Lung (tissue), 12 donors: ENCODE data around the gene PGBD1. TPM values are rescaled to one million over a fixed set of nuclear protein-coding genes. Genes with fewer than 3 reads are reported as not detected.

Experiments used
- ATAC-seq: fragments of 200-7000 bp; cut with Tn5 transposase; one replicate; pipeline ENCODE4 v1.9.1; 2020; ENCODE audit warnings: moderate number of reproducible peaks; ENCODE audit not compliant: insufficient read depth, low FRiP score
- DNase-seq, 3 donors: peaks; one replicate each; pipeline ENCODE4 v3.0.0-alpha.2; 2013 to 2017
- H3K27ac ChIP-seq, 2 donors: one replicate each; pipeline ENCODE4 v1.5.1; 2013; ENCODE audit warnings: mild to moderate bottlenecking in 2 of 2, moderate library complexity in 2 of 2, control low read depth in 1 of 2, inconsistent platforms in 1 of 2, low read depth in 1 of 2, low read length in 1 of 2
- H3K27me3 ChIP-seq, 3 donors: one replicate each; pipeline ENCODE4 v1.5.1; 2013; ENCODE audit warnings: low read length in 2 of 3; ENCODE audit not compliant: control insufficient read depth in 3 of 3, insufficient read depth in 3 of 3
- H3K36me3 ChIP-seq, 4 donors: one replicate each; pipeline ENCODE4 v1.5.1; 2013; ENCODE audit warnings: low read length in 4 of 4, mild to moderate bottlenecking in 1 of 4, moderate library complexity in 1 of 4; ENCODE audit not compliant: control insufficient read depth in 4 of 4, insufficient read depth in 4 of 4
- H3K4me1 ChIP-seq, 5 donors: one replicate each; pipeline ENCODE4 v1.5.1; 2013; ENCODE audit warnings: low read length in 5 of 5, mild to moderate bottlenecking in 2 of 5, moderate library complexity in 1 of 5; ENCODE audit not compliant: control insufficient read depth in 5 of 5, insufficient read depth in 5 of 5
- H3K4me3 ChIP-seq: one replicate; pipeline ENCODE4 v1.5.1; 2013; ENCODE audit warnings: mild to moderate bottlenecking, control low read depth, moderate library complexity
- H3K9ac ChIP-seq, 2 donors: one replicate each; pipeline ENCODE4 v1.5.1; 2013; ENCODE audit warnings: low read length in 2 of 2, control low read depth in 1 of 2; ENCODE audit not compliant: insufficient read depth in 1 of 2
- H3K9me3 ChIP-seq, 4 donors: one replicate each; pipeline ENCODE4 v1.5.1; 2013; ENCODE audit warnings: low read length in 3 of 4, mild to moderate bottlenecking in 1 of 4, moderate library complexity in 1 of 4; ENCODE audit not compliant: control insufficient read depth in 4 of 4, insufficient read depth in 3 of 4
- WGBS, 2 donors: extraction: QIAGEN DNeasy Blood & Tissue Kit; methylation state at CpG; one replicate each; pipeline ENCODE4 v1.1.7; 2013; 5-methylcytosine and 5-hydroxymethylcytosine counted together
- polyA plus RNA-seq, 2 donors: library from polyadenylated mRNA; stranded (reverse); fragments of 200-250 nt; gene quantifications; one replicate each; pipeline ENCODE4 v1.2.1, GENCODE V29; 2013
- total RNA-seq, 2 donors: library from RNA; depleted of rRNA in 1 of 2; stranded (reverse); fragments of >200 nt in 1 of 2; gene quantifications; one replicate each; pipeline ENCODE4 v1.2.1, GENCODE V29; 2014 to 2021
- TF ChIP-seq, protein P1 (sequence below): IDR thresholded peaks from 2 replicates; pipeline ENCODE4 v1.5.1; 2012; ENCODE audit warnings: mild to moderate bottlenecking; ENCODE audit errors: control extremely low read depth, extremely low read depth
- donor health status: control.
- donor health status: control.
- donor health status: Bipolar disorder and iron deficiency.
- donor health status: healthy.
- donor health status: DM: yes; HTN: yes; CAD: no.

The PGBD1 gene
- total and polyA plus RNA-seq, 4 donors = 1.8 to 5.8 (median 3.1) TPM

DNA sequence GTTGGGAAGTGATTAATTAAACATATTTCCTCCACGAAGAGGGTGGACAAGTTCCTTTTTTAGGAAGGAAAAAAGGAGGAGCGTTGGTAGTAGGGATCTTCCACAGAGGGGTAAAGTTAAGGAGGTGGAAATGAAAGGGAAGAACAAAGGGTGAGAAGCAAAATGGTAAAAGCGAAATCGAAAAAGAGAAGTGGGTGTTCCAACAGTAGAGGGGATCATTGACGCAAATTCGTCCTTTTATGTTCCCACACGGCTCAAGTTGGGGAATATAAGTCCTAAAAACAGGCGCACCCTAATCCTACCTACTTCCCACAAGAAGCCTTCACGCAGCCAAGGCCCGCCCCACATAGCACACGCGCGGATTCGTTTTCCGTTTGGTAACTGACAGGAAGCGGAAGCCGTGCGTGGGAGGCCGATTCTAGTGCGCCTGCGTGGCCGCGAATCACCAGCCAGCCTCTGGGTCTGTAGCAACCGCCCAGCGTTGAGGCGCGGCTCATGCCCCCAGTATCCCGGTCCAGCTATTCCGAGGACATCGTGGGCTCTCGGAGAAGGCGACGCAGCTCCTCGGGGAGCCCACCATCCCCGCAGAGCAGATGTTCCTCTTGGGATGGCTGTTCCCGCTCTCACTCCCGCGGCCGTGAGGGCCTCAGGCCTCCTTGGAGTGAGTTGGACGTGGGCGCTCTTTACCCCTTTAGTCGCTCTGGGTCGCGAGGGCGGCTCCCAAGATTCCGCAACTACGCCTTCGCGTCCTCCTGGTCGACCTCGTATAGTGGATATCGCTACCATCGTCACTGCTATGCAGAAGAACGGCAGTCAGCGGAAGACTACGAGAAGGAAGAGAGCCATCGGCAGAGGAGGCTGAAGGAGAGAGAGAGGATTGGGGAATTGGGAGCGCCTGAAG, 22.2 kb upstream of the PGBD1 start, which contains the start of gene NKAPL:
TSS of gene NKAPL (plus strand) at position 421 of the 901 bp plus-strand sequence. CDS start at position 496, 75 bp downstream.
- Histone ChIP-seq H3K9me3 (peaks cover 1 to 12% (median 6%) of the 10 kb centered on the region in 4 donors), H3K27me3 (peaks cover 0 to 14% (median 6%) of the 10 kb centered on the region in 3 donors), H3K4me1 (peaks cover 0 to 5% (median 3%) of the 10 kb centered on the region in 5 donors), H3K27ac (no peak within 1 kb of the TSS), H3K4me3 (peak within 1 kb of the TSS; percentile 49), H3K36me3 (no peaks in the 10 kb centered on the region), H3K9ac (no peak within 1 kb of the TSS)
- TF ChIP-seq, protein P1, sequence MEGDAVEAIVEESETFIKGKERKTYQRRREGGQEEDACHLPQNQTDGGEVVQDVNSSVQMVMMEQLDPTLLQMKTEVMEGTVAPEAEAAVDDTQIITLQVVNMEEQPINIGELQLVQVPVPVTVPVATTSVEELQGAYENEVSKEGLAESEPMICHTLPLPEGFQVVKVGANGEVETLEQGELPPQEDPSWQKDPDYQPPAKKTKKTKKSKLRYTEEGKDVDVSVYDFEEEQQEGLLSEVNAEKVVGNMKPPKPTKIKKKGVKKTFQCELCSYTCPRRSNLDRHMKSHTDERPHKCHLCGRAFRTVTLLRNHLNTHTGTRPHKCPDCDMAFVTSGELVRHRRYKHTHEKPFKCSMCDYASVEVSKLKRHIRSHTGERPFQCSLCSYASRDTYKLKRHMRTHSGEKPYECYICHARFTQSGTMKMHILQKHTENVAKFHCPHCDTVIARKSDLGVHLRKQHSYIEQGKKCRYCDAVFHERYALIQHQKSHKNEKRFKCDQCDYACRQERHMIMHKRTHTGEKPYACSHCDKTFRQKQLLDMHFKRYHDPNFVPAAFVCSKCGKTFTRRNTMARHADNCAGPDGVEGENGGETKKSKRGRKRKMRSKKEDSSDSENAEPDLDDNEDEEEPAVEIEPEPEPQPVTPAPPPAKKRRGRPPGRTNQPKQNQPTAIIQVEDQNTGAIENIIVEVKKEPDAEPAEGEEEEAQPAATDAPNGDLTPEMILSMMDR = no peak
- ATAC-seq (peak; percentile 80), DNase-seq (peak; percentile 71 to 80 (median 78))
- WGBS, 2 donors = 40 to 41% methylated on average over 58 of the region's 58 CpGs

DNA sequence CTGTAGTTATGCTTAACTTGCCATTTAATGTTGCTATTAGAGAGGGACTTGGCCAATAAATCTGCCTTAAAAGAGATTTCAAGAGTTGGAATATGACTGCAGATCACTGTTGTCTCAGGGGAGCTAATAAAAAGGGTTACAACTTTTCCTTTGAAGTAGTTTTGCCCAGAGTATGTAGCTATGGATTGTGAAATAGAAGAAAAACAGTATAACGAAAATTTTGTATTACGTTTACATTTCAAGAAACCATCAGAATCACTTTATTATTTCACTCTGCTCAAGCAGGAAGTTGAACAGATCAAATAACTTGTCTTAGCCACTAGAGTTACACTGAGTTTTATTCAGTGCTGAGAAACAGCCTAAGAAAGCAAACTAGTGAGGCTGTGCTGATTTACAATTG, 17.4 kb upstream of the PGBD1 start:
- Histone ChIP-seq H3K9me3 (peaks cover 1 to 12% (median 6%) of the 10 kb centered on the region in 4 donors), H3K4me1 (peaks cover 3 to 16% (median 6%) of the 10 kb centered on the region in 5 donors), H3K9ac (no peak overlapping the region), H3K4me3 (no peak overlapping the region), H3K27me3 (peaks cover 0 to 8% (median 2%) of the 10 kb centered on the region in 3 donors), H3K36me3 (no peaks in the 10 kb centered on the region), H3K27ac (no peak overlapping the region)
- TF ChIP-seq, protein P1 = no peak
- no peak for ATAC-seq
- no peak for DNase-seq
- 35 to 43% methylated on average over 2 of the region's 2 CpGs for WGBS, 2 donors

DNA sequence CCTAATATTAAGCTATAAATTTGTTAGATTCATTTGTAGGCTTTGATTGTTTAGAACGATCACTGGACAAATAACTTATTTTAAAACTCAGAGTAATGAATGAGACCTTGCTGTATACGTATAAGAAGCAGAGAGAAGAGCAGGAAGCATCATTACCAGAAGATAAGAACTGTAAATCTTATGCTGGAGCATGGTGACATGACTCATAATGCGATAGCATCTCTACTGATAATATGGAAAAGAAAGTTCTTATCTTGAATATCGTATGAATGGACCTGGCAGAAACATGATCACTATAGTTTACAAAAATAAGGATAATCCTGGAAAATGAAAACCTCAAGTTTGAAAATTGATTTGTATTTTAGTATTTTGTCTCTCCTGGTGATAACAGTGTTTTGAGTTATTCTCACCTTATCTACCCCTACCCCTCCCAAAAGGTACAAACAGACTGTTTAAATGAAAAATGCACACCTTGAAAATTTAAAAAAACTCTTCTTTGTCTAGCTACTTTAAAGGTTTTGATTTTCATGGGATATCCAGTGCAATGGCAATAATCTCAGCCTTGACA, 16.5 kb upstream of the PGBD1 start:
- Histone ChIP-seq H3K36me3 (no peaks in the 10 kb centered on the region), H3K27ac (no peak overlapping the region), H3K4me3 (no peak overlapping the region), H3K4me1 (peaks cover 0 to 13% (median 7%) of the 10 kb centered on the region in 5 donors), H3K9me3 (peaks cover 1 to 5% (median 4%) of the 10 kb centered on the region in 4 donors), H3K9ac (no peak overlapping the region), H3K27me3 (peaks cover 0 to 4% (median 2%) of the 10 kb centered on the region in 3 donors)
- DNase-seq = no peak
- TF ChIP-seq, protein P1 = no peak
- WGBS, 2 donors = 48 to 56% methylated on average over 4 of the region's 4 CpGs
- ATAC-seq = no peak
